ENCODE results near the gene IL20RB. TPM values are rescaled to one million over a fixed set of nuclear protein-coding genes. Genes with fewer than 3 reads are reported as not detected.

Gene IL20RB
- polyA plus RNA-seq, 1 donor (not counting 4 experiments of a cell fraction or from before 2014, with no cell fraction given), result 239 TPM

DNA sequence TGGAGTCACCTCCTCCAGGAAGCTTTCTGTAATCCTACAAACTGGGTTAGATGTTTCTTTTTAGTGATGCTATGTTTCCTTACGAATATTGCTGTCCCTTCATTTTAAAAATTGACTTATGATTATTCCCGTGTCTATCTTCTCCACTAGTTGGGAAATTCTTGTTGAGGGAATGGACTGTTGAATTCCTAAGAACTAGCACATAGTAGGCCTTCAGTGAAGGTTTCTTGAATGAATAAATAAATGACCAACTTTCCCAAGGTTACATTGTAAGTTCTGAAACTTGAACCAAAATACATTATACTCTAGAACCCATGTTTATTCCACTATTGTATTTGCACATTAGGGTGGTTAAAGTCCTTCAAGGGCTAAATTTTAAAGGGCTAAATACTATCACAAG lies 812 bp upstream of the IL20RB start:
- no peak for TF ChIP-seq EZH2 (IDR thresholded peaks at IDR 0.05; ENCODE audit: low read length)
- TF ChIP-seq, protein P1, sequence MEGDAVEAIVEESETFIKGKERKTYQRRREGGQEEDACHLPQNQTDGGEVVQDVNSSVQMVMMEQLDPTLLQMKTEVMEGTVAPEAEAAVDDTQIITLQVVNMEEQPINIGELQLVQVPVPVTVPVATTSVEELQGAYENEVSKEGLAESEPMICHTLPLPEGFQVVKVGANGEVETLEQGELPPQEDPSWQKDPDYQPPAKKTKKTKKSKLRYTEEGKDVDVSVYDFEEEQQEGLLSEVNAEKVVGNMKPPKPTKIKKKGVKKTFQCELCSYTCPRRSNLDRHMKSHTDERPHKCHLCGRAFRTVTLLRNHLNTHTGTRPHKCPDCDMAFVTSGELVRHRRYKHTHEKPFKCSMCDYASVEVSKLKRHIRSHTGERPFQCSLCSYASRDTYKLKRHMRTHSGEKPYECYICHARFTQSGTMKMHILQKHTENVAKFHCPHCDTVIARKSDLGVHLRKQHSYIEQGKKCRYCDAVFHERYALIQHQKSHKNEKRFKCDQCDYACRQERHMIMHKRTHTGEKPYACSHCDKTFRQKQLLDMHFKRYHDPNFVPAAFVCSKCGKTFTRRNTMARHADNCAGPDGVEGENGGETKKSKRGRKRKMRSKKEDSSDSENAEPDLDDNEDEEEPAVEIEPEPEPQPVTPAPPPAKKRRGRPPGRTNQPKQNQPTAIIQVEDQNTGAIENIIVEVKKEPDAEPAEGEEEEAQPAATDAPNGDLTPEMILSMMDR (optimal IDR thresholded peaks at IDR 0.05 in 1 of 3, IDR thresholded peaks at IDR 0.05 in 1 of 3, conservative IDR thresholded peaks at IDR 0.05 in 1 of 3; ENCODE audit: extremely low read depth in 1 of 3, insufficient read depth in 2 of 3, low read length in 3 of 3), result no peak
- Histone ChIP-seq H3K36me3 (ENCODE audit: control insufficient read depth in 2 of 2, extremely low read depth in 1 of 2, insufficient read depth in 2 of 2, low read length in 2 of 2) (peaks cover 0 to 8% of the 10 kb centered on the region in 2 experiments), H3K79me2 (ENCODE audit: control insufficient read depth, insufficient read depth, low read length) (peaks cover 22% of the 10 kb centered on the region), H3K9me1 (ENCODE audit: control insufficient read depth, extremely low read depth, insufficient read depth, low read length) (no peaks in the 10 kb centered on the region), H4K20me1 (ENCODE audit: control insufficient read depth, extremely low read depth, insufficient read depth, low read length) (no peaks in the 10 kb centered on the region), H3K9me3 (ENCODE audit: control insufficient read depth, low read depth, low read length) (no peaks in the 10 kb centered on the region), H3K9ac (ENCODE audit: control insufficient read depth, extremely low read depth, insufficient read depth, low read length) (no peak overlapping the region), H3K27me3 (ENCODE audit: control insufficient read depth, extremely low read depth, insufficient read depth, low read length) (no peaks in the 10 kb centered on the region), H3K4me3 (ENCODE audit: control insufficient read depth in 2 of 3, extremely low read depth in 1 of 3, insufficient read depth in 2 of 3, low read depth in 1 of 3, low read length in 3 of 3) (no peak overlapping the region), H2AFZ (ENCODE audit: control insufficient read depth, low read length) (no peak overlapping the region), H3K4me1 (ENCODE audit: control insufficient read depth, extremely low read depth, insufficient read depth, low read length) (peaks cover 58% of the 10 kb centered on the region), H3K27ac (ENCODE audit: control insufficient read depth, insufficient read depth, low read length) (peak overlapping the region; percentile 99), H3K4me2 (ENCODE audit: control insufficient read depth, extremely low read depth, insufficient read depth, low read depth, low read length) (peak overlapping the region; percentile 99)
- FAIRE-seq (no peak), DNase-seq (ENCODE audit: low read depth, low spot score) (no peak)
- dilution Hi-C loops (cut with MboI; ENCODE audit: extremely low pct_ligation_motif_present, low sequenced_read_pairs), result no loop called here

DNA sequence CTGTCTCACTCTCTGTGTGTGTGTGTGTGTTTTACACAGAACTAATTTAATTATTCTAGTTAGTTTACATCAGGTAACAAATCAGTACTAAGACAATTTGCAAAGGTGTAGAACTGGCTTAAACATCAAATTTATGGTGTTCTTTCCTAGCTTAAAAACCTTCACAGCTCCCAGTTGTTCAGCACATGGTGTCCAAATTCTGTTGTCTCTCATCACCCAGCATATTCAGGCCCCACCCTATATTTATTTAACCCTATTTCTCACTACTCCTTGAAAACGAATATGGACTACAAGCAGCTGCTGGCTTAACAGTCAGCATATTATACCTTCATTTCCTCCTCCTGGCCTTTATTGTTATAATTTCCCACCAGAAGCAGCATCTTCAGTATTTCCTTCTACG lies 1.2 kb downstream of the IL20RB start:
- peak overlapping the region; percentile 99 for H3K4me2 ChIP-seq (ENCODE audit: control insufficient read depth, extremely low read depth, insufficient read depth, low read depth, low read length)
- H3K9me3 ChIP-seq (ENCODE audit: control insufficient read depth, low read depth, low read length), result no peaks in the 10 kb centered on the region
- H3K79me2 ChIP-seq (ENCODE audit: control insufficient read depth, insufficient read depth, low read length), result peaks cover 34% of the 10 kb centered on the region
- peaks cover 52% of the 10 kb centered on the region for H3K4me1 ChIP-seq (ENCODE audit: control insufficient read depth, extremely low read depth, insufficient read depth, low read length)
- no peak for FAIRE-seq
- no peaks in the 10 kb centered on the region for H3K9me1 ChIP-seq (ENCODE audit: control insufficient read depth, extremely low read depth, insufficient read depth, low read length)
- H3K4me3 ChIP-seq (ENCODE audit: control insufficient read depth in 2 of 3, extremely low read depth in 1 of 3, insufficient read depth in 2 of 3, low read depth in 1 of 3, low read length in 3 of 3), result peak overlapping the region; percentile 61 to 99 (median 99)
- no peaks in the 10 kb centered on the region for H3K27me3 ChIP-seq (ENCODE audit: control insufficient read depth, extremely low read depth, insufficient read depth, low read length)
- no peak overlapping the region for H2AFZ ChIP-seq (ENCODE audit: control insufficient read depth, low read length)
- H3K27ac ChIP-seq (ENCODE audit: control insufficient read depth, insufficient read depth, low read length), result peak overlapping the region; percentile 99
- no peaks in the 10 kb centered on the region for H4K20me1 ChIP-seq (ENCODE audit: control insufficient read depth, extremely low read depth, insufficient read depth, low read length)
- TF ChIP-seq, protein P1 (optimal IDR thresholded peaks at IDR 0.05 in 1 of 3, IDR thresholded peaks at IDR 0.05 in 1 of 3, conservative IDR thresholded peaks at IDR 0.05 in 1 of 3; ENCODE audit: extremely low read depth in 1 of 3, insufficient read depth in 2 of 3, low read length in 3 of 3), result no peak
- TF ChIP-seq EZH2 (IDR thresholded peaks at IDR 0.05; ENCODE audit: low read length), result no peak
- peak overlapping the region; percentile 94 for H3K9ac ChIP-seq (ENCODE audit: control insufficient read depth, extremely low read depth, insufficient read depth, low read length)
- peaks cover 0 to 15% of the 10 kb centered on the region in 2 experiments for H3K36me3 ChIP-seq (ENCODE audit: control insufficient read depth in 2 of 2, extremely low read depth in 1 of 2, insufficient read depth in 2 of 2, low read length in 2 of 2)
- dilution Hi-C loops (cut with MboI; ENCODE audit: extremely low pct_ligation_motif_present, low sequenced_read_pairs), result no loop called here
- no peak for DNase-seq (ENCODE audit: low read depth, low spot score)

Data from keratinocyte (primary cell).